ENCODE data around the gene PRKCA.

PRKCA gene

DNA sequence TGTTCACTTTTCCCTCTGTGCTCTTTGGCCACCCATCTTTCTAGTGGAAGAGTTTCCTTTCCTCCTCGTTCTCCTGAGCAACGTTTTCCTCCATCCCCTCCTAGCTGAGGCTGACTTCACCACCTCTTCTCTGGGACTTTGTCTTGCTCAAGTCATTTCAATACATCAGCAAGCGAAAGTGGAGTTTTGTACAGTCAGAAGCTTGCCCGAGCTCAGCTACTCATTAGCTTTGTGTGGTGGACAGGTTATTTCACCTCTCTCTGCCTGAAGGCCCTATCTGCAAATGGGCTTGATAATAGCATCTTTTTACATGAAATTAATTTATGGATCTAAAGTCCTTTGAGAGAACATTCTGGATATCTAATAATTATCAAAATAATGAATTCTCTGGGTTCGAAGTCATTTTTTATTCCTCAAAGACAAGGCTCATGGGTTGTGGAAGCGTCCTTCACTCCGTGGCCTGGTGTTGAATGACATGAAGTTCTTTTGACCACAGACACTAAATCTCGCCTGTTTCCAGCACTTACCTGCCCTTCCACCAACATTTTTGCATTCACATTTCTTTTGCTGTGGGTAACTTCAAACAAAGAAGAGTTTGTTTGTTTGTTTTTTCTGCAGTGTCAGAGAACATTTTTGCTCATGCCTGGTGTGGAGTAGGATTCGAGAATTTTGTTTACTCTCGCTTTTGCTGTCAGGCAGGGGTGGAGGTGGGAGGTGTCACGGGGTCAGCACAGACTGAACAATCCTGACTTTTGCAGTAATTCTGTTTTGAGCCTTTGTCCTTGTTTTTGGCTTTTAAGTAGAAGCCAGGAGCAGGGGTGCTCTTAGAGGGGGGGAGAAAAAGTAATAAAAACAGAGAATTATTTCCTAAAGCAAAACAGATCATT is 377.5 kb downstream of the PRKCA start:
- in situ Hi-C loops (cut with HindIII; ENCODE audit: low pct_ligation_motif_present, low pct_unique_long_range_greater_than_20kb, low sequenced_read_pairs): no loop called here
- DNase-seq: no peak

DNA sequence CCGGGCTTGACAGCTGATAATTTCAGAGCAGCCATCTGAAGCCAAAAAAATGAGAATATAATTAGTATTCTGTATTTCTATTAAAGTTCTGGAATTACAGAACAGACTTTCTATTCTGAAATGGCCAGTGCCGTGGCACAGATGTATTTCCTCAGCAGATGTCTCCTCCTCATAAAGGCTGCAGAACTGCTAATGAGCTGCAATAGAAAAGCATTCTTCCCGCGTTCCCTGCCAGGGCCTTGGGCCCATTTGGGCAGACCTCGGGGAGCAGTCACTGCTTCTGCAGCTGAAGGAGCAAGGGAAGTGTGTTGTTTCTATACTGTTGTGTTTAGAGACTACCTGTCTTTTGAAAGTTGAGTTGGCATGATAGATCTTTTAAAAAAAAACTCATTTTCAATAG is 379.9 kb downstream of the PRKCA start:
- in situ Hi-C loops (cut with HindIII; ENCODE audit: low pct_ligation_motif_present, low pct_unique_long_range_greater_than_20kb, low sequenced_read_pairs): no loop called here
- DNase-seq: no peak

GRCh38 chr17:66684261-66684660 is 381.8 kb downstream of the PRKCA start:
- in situ Hi-C loops (cut with HindIII; ENCODE audit: low pct_ligation_motif_present, low pct_unique_long_range_greater_than_20kb, low sequenced_read_pairs): no loop called here

DNA sequence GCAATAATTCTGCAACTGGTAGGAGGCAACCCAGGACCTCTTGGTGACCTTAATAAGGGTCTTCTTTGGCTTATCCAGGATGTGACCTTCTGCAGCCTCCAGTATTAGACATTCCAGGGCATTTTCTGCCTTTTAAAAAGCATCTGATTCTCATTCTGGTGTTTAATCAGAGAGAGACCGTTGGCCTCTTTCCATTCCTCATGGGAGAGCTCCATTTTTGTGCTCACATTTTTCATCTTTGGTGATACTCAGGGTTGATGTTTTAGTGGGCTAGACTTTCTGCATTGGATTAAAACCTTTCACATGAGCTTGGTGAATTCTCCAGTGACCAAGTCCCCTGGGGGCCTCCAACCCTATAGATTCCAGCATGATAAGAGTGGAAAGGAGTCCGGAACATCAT is 382.3 kb downstream of the PRKCA start:
- DNase-seq: no peak
- in situ Hi-C loops (cut with HindIII; ENCODE audit: low pct_ligation_motif_present, low pct_unique_long_range_greater_than_20kb, low sequenced_read_pairs): no loop called here

More at GRCh38 chr17:66684261-66684660, 381.8 kb downstream of the PRKCA start:
- DNase-seq: no peak

- DNase-seq: no peak
- in situ Hi-C loops (cut with HindIII; ENCODE audit: low pct_ligation_motif_present, low pct_unique_long_range_greater_than_20kb, low sequenced_read_pairs): no loop called here
Observed at GRCh38 chr17:66686601-66687000, 384.2 kb downstream of the PRKCA start.

DNA sequence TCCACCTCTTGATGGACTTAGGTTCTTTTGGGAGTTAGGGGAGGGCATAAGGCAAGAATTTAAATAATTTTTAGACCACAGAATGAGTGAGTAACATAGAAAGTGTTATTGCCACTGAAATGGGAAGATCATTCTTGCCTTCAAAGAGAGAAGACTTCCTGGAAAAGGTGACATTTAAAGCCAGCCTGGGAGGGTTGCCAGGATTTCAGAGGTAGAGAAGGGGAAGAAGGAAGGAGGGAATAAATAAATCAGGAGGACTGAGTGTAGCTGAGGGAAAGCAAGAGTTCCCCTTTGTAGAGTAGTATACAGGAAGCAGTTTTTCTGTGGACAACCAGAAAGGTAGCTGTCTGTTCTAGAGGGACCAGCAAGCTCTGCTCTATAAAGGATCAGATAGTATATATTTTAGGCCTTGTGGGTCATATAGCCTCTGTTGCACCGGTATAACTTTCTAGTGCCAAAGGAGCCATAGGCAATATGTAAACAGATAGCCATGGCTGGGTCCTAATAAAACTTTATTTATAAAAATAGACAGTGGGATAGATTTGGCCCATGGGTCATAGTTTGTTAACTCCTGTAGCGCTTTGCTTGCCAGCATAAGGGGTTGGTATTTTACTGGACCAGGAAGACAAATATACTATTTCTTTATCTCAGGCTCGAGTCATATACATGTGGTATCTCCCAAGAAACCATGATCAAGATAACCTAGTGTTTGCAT is 385.3 kb downstream of the PRKCA start:
- in situ Hi-C loops (cut with HindIII; ENCODE audit: low pct_ligation_motif_present, low pct_unique_long_range_greater_than_20kb, low sequenced_read_pairs): no loop called here
- no peak for DNase-seq

DNA sequence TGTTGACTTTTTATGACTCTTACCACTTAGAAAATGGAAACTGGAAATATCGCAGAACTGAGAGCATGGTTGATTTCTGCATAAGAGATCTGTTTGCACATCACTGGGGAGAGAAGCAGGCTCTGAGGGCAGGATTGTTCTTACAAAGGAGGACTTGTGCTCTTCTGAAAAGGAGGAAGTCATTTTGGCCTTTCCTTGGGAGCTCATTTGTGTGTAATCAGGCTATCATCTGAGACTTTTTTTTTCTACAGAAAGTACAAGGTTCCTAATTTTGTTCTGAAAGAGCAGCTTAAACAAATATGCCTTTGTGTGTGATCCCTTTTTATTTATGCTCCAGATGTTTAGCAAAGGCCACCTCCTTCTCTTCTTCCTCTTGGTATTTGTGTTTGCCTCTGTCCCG is 386.8 kb downstream of the PRKCA start:
- DNase-seq: no peak
- in situ Hi-C loops (cut with HindIII; ENCODE audit: low pct_ligation_motif_present, low pct_unique_long_range_greater_than_20kb, low sequenced_read_pairs): no loop called here

- in situ Hi-C loops (cut with HindIII; ENCODE audit: low pct_ligation_motif_present, low pct_unique_long_range_greater_than_20kb, low sequenced_read_pairs): no loop called here
- DNase-seq: no peak
Observed at GRCh38 chr17:66690166-66690565, 387.8 kb downstream of the PRKCA start.

DNA sequence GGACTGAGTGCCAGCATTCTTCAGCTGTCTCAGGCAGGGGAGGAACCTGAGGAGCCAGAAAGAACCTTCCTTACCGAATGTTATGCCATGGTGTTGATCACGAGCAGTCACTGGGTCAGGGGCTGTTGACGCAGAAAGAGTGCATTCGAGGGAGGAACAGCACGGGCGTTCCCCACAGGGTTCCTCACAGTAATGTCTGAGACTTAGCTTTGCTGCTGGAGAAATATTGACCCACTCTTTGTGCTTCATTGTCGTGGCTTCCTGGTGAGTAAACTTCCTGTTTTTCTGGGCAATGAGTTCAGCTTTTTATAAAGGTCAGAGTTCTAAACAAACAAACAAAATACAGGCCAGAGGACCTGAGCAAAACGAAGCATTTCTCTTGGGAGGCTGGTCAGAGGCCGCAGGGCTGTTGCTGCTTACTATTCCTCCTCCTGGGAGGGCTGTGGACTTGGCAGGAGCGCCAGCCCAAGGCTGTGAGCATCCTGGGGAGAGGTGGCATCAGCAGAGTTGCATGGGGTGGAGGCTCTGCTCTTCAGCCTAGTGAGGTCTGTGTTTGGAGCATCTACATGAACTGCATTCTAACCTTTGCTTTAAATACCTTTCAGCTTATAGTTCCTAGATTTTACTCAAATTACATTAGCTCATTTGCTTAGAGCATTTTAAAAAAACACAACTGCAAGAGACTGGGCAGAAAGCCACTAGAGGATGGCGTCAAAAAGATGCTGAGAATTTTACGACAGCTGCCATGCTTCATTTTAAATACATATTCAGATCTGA is 389.4 kb downstream of the PRKCA start:
- no peak for DNase-seq
- in situ Hi-C loops (cut with HindIII; ENCODE audit: low pct_ligation_motif_present, low pct_unique_long_range_greater_than_20kb, low sequenced_read_pairs): no loop called here

GRCh38 chr17:66692421-66692690 is 389.9 kb downstream of the PRKCA start:
- in situ Hi-C loops (cut with HindIII; ENCODE audit: low pct_ligation_motif_present, low pct_unique_long_range_greater_than_20kb, low sequenced_read_pairs): no loop called here
- no peak for DNase-seq

DNA sequence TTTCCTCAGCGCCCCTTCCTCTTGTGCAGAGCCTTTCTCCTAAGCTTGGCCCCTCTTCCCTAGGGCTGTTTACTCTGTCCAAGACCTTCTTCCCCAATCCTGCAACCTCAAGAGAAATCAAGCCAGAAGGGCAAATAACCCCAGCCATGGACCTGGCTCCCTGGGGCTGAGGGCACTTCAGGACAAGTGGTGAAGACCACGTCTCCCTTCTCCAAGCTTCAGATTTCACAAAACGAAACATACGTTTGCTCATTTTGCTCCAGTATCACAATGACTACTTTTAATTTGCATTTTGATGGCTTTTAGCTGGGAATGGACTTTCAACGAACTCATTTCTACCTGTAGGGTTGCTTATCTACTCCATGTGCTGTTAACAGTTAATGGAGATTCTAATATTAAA is 392.7 kb downstream of the PRKCA start:
- in situ Hi-C loops (cut with HindIII; ENCODE audit: low pct_ligation_motif_present, low pct_unique_long_range_greater_than_20kb, low sequenced_read_pairs): no loop called here
- DNase-seq: no peak

DNA sequence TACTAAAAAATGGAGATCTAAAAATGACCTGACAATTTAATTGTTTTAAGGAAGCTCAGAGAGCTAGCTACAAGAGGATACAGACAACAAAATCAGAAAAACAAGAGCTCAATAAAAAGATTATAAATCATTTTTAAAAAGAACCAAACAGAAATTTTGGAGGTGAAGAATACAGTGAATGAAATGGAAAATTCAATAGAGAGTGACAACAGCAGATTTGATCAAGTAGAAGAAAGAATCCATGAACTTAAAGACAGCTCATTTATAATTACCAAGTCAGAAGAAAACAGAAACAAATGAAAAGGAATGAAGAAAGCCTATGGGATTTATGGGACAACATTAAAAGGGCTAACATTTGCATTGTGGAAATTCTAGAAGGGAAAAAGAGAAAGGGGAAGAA is 395.9 kb downstream of the PRKCA start:
- in situ Hi-C loops (cut with HindIII; ENCODE audit: low pct_ligation_motif_present, low pct_unique_long_range_greater_than_20kb, low sequenced_read_pairs): no loop called here
- DNase-seq: no peak

- no peak for DNase-seq
- in situ Hi-C loops (cut with HindIII; ENCODE audit: low pct_ligation_motif_present, low pct_unique_long_range_greater_than_20kb, low sequenced_read_pairs): no loop called here
Observed at GRCh38 chr17:66701462-66701861, 399.0 kb downstream of the PRKCA start.

DNA sequence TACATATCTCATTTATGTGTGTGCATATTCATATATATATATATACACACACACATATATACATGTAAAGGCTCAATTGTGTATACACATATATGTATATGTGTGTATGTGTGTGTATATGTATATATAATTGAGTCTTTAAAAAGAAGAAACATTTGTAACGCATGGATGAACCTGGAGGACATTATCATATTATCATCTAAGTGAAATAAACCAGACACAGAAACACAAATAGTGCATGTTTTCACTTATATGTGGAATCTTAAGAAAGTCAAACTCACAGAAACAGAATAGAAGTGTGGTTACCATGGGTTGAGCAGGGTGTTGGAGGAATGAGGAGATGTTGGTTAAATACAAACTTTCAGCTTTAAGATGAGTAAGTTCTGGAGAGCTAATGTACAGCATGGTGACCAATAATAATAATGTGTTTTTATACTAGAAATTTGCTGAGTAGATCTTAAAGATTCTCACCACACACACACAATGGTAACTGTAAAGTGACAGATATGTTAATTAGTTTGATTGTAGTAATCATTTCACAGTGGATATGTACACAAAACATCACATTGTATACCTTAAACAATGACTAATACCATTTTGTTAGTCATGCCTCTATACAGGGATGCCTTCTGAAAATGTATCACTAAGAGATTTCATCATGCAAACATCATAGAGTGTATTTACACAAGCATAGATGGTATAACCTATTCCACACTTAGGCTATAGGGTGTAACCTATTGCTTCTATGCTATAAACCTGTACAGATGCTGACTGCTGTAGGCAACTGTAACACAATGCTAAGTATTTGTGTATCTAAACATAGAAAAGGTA is 399.9 kb downstream of the PRKCA start:
- in situ Hi-C loops (cut with HindIII; ENCODE audit: low pct_ligation_motif_present, low pct_unique_long_range_greater_than_20kb, low sequenced_read_pairs): no loop called here

GRCh38 chr17:66704858-66705520 is 402.6 kb downstream of the PRKCA start:
- in situ Hi-C loops (cut with HindIII; ENCODE audit: low pct_ligation_motif_present, low pct_unique_long_range_greater_than_20kb, low sequenced_read_pairs): no loop called here

More for the DNA sequence above, 399.9 kb downstream of the PRKCA start:
- DNase-seq: no peak

DNA sequence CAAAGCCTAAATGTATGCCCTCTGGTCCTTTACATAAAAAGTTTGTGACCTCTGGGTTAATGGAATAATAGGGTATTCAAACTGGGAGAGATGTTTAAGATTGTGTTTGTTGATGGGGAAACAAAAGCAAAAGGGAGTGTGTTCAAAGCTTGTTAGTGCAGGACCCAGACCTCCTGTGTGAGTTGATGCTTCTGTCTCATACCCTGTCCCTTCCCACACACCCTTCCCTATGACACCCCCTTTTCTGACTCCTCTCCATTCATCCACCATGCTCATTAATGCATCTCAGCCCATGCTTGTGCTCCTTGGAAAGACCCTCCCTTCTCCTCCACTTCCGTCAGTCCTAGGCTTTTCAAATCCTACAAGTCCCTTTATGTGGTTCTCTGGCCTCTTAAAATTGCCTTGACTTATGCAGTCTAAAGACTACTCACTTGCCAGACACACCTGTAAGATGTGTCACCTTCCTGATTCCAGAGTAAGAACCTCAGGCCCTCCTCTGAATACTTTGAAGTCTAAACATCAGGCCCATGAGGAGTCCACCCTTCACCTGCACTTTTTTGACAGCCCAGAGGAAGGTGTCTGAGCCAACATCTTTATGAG is 404.5 kb downstream of the PRKCA start:
- no peak for DNase-seq

More at GRCh38 chr17:66704858-66705520, 402.6 kb downstream of the PRKCA start:
- no peak for DNase-seq

GRCh38 chr17:66711401-66711800 is 409.0 kb downstream of the PRKCA start:
- DNase-seq: no peak
- in situ Hi-C loops (cut with HindIII; ENCODE audit: low pct_ligation_motif_present, low pct_unique_long_range_greater_than_20kb, low sequenced_read_pairs): no loop called here

More for the DNA sequence above, 404.5 kb downstream of the PRKCA start:
- in situ Hi-C loops (cut with HindIII; ENCODE audit: low pct_ligation_motif_present, low pct_unique_long_range_greater_than_20kb, low sequenced_read_pairs): no loop called here

GRCh38 chr17:66711881-66712321 is 409.5 kb downstream of the PRKCA start:
- in situ Hi-C loops (cut with HindIII; ENCODE audit: low pct_ligation_motif_present, low pct_unique_long_range_greater_than_20kb, low sequenced_read_pairs): no loop called here

More at GRCh38 chr17:66711881-66712321, 409.5 kb downstream of the PRKCA start:
- DNase-seq: no peak

Measured in ACHN (cell line).